Immature natural killer cell (primary cell): ENCODE data around the gene TAS2R5. TPM values are rescaled to one million over a fixed set of nuclear protein-coding genes. Genes with fewer than 3 reads are reported as not detected.
"Not testable (repeated sequence)": the region's sequence is repeated elsewhere in the genome, so short reads cannot be mapped to it uniquely, and the experiment has no call there.

ENCODE experiments used
- DNase-seq, 3 donors: peaks; one replicate each; pipeline ENCODE4 v3.0.0; 2022; ENCODE audit warnings: mixed read lengths in 1 of 3
- H3K27ac Mint-ChIP-seq, 6 donors: one replicate each; pipeline ENCODE4 v1.8.0; 2020; ENCODE audit warnings: mixed read lengths in 6 of 6, mild to moderate bottlenecking in 5 of 6, inconsistent platforms in 4 of 6, moderate library complexity in 3 of 6
- H3K27me3 Mint-ChIP-seq, 3 donors: one replicate each; pipeline ENCODE4 v1.8.0; 2020 to 2021; ENCODE audit warnings: low read depth in 3 of 3, mild to moderate bottlenecking in 3 of 3, mixed read lengths in 3 of 3, moderate library complexity in 3 of 3, inconsistent platforms in 1 of 3
- H3K36me3 Mint-ChIP-seq, 3 donors: one replicate each; pipeline ENCODE4 v1.8.0; 2020; ENCODE audit warnings: mixed read lengths in 3 of 3, inconsistent platforms in 2 of 3, mild to moderate bottlenecking in 2 of 3
- H3K4me1 Mint-ChIP-seq, 2 donors: one replicate each; pipeline ENCODE4 v1.8.0; 2020; ENCODE audit warnings: inconsistent platforms in 2 of 2, mild to moderate bottlenecking in 2 of 2, mixed read lengths in 2 of 2, moderate library complexity in 1 of 2
- H3K4me3 Mint-ChIP-seq, 5 donors: one replicate each; pipeline ENCODE4 v1.8.0; 2020; ENCODE audit warnings: mild to moderate bottlenecking in 5 of 5, mixed read lengths in 5 of 5, inconsistent platforms in 3 of 5, moderate library complexity in 3 of 5
- H3K9me3 Mint-ChIP-seq, 6 donors: one replicate each; pipeline ENCODE4 v1.8.0; 2020; ENCODE audit warnings: mild to moderate bottlenecking in 6 of 6, mixed read lengths in 6 of 6, inconsistent platforms in 4 of 6, moderate library complexity in 3 of 6
- polyA plus RNA-seq, 3 donors: library from polyadenylated mRNA; unstranded; fragments of 300-500 nt; fragmentation: Illumina TruSeq; gene quantifications; one replicate each; pipeline ENCODE4 v1.2.3, GENCODE V29; 2021

The TAS2R5 gene
- polyA plus RNA-seq, 3 donors from 2014 or later, result not detected

- Mint-ChIP-seq H3K9me3 (peaks cover 28 to 64% (median 51%) of the 10 kb centered on the region in 6 donors), H3K36me3 (peaks cover 15 to 39% (median 24%) of the 10 kb centered on the region in 3 donors), H3K4me1 (no peaks in the 10 kb centered on the region), H3K4me3 (no peak overlapping the region), H3K27me3 (no peaks in the 10 kb centered on the region), H3K27ac (no peak overlapping the region)
- DNase-seq, result no peak
Measured at GRCh38 chr7:141820067-141820466, 30.1 kb downstream of the TAS2R5 start.

DNA sequence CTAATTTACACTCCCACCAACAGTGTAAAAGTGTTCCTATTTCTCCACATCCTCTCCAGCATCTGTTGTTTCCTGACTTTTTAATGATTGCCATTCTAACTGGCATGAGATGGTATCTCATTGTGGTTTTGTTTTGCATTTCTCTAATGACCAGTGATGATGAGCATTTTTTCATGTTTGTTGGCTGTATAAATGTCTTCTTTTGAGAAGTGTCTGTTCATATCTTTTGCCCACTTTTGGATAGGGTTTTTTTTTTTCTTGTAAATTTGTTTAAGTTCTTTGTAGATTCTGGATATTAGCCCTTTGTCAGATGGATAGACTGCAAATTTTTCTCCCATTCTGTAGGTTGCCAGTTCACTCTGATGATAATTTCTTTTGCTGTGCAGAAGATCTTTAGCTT is 32.4 kb downstream of the TAS2R5 start:
- Mint-ChIP-seq H3K36me3 (peaks cover 15 to 37% (median 24%) of the 10 kb centered on the region in 3 donors), H3K9me3 (peaks cover 26 to 65% (median 52%) of the 10 kb centered on the region in 6 donors)
- H3K27me3 Mint-ChIP-seq, H3K27ac Mint-ChIP-seq, DNase-seq, H3K4me3 Mint-ChIP-seq, H3K4me1 Mint-ChIP-seq: not testable (repeated sequence)

- no peaks in the 10 kb centered on the region for H3K36me3 Mint-ChIP-seq
- H3K4me3 Mint-ChIP-seq, result no peak overlapping the region
Measured at GRCh38 chr7:141837683-141838082, 47.7 kb downstream of the TAS2R5 start.

GRCh38 chr7:141838581-141838980 is 48.6 kb downstream of the TAS2R5 start:
- Mint-ChIP-seq H3K4me3 (no peak overlapping the region), H3K36me3 (no peaks in the 10 kb centered on the region), H3K27ac (no peak overlapping the region), H3K27me3 (peaks cover 0 to 6% (median 0%) of the 10 kb centered on the region in 3 donors), H3K9me3 (no peaks in the 10 kb centered on the region), H3K4me1 (no peaks in the 10 kb centered on the region)
- DNase-seq, result no peak

More at GRCh38 chr7:141837683-141838082, 47.7 kb downstream of the TAS2R5 start:
- Mint-ChIP-seq H3K9me3 (peaks cover 0 to 2% (median 0%) of the 10 kb centered on the region in 6 donors), H3K27me3 (peaks cover 0 to 6% (median 0%) of the 10 kb centered on the region in 3 donors), H3K27ac (no peak overlapping the region), H3K4me1 (no peaks in the 10 kb centered on the region)
- DNase-seq, result no peak

GRCh38 chr7:141839256-141839655 is 49.2 kb downstream of the TAS2R5 start:
- Mint-ChIP-seq H3K4me1 (no peaks in the 10 kb centered on the region), H3K4me3 (no peak overlapping the region), H3K27me3 (peaks cover 0 to 3% (median 0%) of the 10 kb centered on the region in 3 donors), H3K27ac (no peak overlapping the region), H3K36me3 (no peaks in the 10 kb centered on the region), H3K9me3 (no peaks in the 10 kb centered on the region)
- DNase-seq, result no peak

DNA sequence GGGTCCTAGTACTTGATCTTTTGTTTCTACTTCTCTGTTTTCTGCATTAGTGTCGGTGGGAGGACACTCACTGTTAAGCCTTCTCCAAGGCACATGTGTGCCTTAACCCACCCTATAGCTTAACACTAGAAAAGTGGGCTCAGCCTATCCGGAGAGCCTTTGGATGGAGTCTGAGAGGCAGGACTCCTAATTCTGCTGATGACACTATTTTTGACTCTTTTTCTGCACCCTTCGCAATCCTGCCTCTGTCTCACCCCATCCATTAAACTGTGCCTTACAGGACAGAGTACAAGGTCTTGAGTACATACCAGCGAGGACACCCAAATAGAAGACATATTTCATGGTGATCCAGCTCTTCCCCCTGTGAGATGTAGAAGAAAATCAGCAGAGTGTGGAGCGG is 50.7 kb downstream of the TAS2R5 start:
- no peak for DNase-seq
- H3K27ac Mint-ChIP-seq, result no peak overlapping the region

More for the DNA sequence above, 50.7 kb downstream of the TAS2R5 start:
- Mint-ChIP-seq H3K36me3 (no peaks in the 10 kb centered on the region), H3K9me3 (no peaks in the 10 kb centered on the region), H3K4me1 (no peaks in the 10 kb centered on the region), H3K27me3 (peaks cover 0 to 3% (median 0%) of the 10 kb centered on the region in 3 donors), H3K4me3 (no peak overlapping the region)

Other genes with a start within 250 kb of the TAS2R5 start
- gene AGK, start 238.8 kb upstream of the TAS2R5 start, polyA plus RNA-seq, result 100 to 1,000 TPM; 104 to 125 (median 108) TPM
- gene DENND11, start 88.1 kb upstream of the TAS2R5 start, polyA plus RNA-seq, result 10 to 100 TPM in 1 of 3 donors, 1 to 10 TPM in 2; 2.2 to 13.0 (median 9.6) TPM
- gene WEE2, start 81.9 kb upstream of the TAS2R5 start, polyA plus RNA-seq, result not detected
- gene SSBP1, start 51.9 kb upstream of the TAS2R5 start, polyA plus RNA-seq, result 100 to 1,000 TPM; 268 to 349 (median 271) TPM
- gene TAS2R3, start 26.1 kb upstream of the TAS2R5 start, polyA plus RNA-seq, result not detected
- not detected for gene TAS2R4, start 13.5 kb upstream of the TAS2R5 start, polyA plus RNA-seq
- gene PRSS37, start 51.3 kb downstream of the TAS2R5 start, polyA plus RNA-seq, result not detected
- not detected for gene OR9A4, start 126.2 kb downstream of the TAS2R5 start, polyA plus RNA-seq
- not detected for gene CLEC5A, start 156.8 kb downstream of the TAS2R5 start, polyA plus RNA-seq
- gene TAS2R38, start 183.6 kb downstream of the TAS2R5 start, polyA plus RNA-seq, result not detected
- gene MGAM, start 205.7 kb downstream of the TAS2R5 start, polyA plus RNA-seq, result 1 to 10 TPM; 2.4 to 6.7 (median 5.6) TPM